Activated B cell treated with CpG ODN at 0.5 μM for 24 hours (primary cell): ENCODE results near the gene EVC. TPM values are rescaled to one million over a fixed set of nuclear protein-coding genes. Genes with fewer than 3 reads are reported as not detected.

Experiments
- ATAC-seq: fragments of 200-7000 bp; cut with Tn5 transposase; one replicate; pipeline ENCODE4 v1.10.0; 2021; ENCODE audit warnings: low read depth, mild to moderate bottlenecking, moderate library complexity
- CTCF ChIA-PET: fragments of 350-600 bp; sonication (Branson Sonifier 250); formaldehyde crosslinking; loops from one replicate; lab custom pipeline; 2021; ENCODE audit warnings: antibody characterized with exemption; lab: Charles Lee
- POLR2A ChIA-PET: fragments of 350-600 bp; sonication (Branson Sonifier 250); formaldehyde crosslinking; loops from one replicate; lab custom pipeline; 2021; ENCODE audit warnings: antibody characterized with exemption; lab: Charles Lee
- DNase-seq: peaks from one replicate; pipeline ENCODE4 v3.0.0; 2022
- H3K27ac Mint-ChIP-seq: one replicate; pipeline ENCODE4 v1.8.0; 2020; ENCODE audit warnings: mixed read lengths
- H3K27me3 Mint-ChIP-seq: one replicate; pipeline ENCODE4 v1.8.0; 2021; ENCODE audit warnings: mixed read lengths
- H3K36me3 Mint-ChIP-seq: one replicate; pipeline ENCODE4 v1.8.0; 2021; ENCODE audit warnings: low read depth, mixed read lengths
- H3K4me1 Mint-ChIP-seq: one replicate; pipeline ENCODE4 v1.8.0; 2021; ENCODE audit warnings: mixed read lengths
- H3K4me3 Mint-ChIP-seq: one replicate; pipeline ENCODE4 v1.8.0; 2020; ENCODE audit warnings: mild to moderate bottlenecking, mixed read lengths
- H3K9me3 Mint-ChIP-seq: one replicate; pipeline ENCODE4 v1.8.0; 2020; ENCODE audit warnings: mixed read lengths
- CTCF ChIP-seq: fragments of 200-600 bp; IDR thresholded peaks from one replicate; pipeline ENCODE4 v1.8.0; 2022; ENCODE audit warnings: antibody characterized with exemption, mild to moderate bottlenecking
- intact Hi-C: fragments of 100-400 bp; cut with micrococcal nuclease; formaldehyde crosslinking; loops from one replicate; pipeline ENCODE4 v1.15.1; 2024
- total RNA-seq: library from RNA; stranded (reverse); gene quantifications from 2 replicates; pipeline ENCODE4 v1.2.3, GENCODE V29; 2022

Gene EVC
- total RNA-seq, 1 donor from 2014 or later = 0.16 TPM

GRCh38 chr4:5759236-5760075 lies 48.5 kb downstream of the EVC start:
- CTCF ChIA-PET = no interaction called here
- TF ChIP-seq CTCF = no peak
- Mint-ChIP-seq H3K4me1 (no peaks in the 10 kb centered on the region), H3K27me3 (no peaks in the 10 kb centered on the region), H3K4me3 (no peak overlapping the region), H3K27ac (no peak overlapping the region), H3K9me3 (no peaks in the 10 kb centered on the region), H3K36me3 (no peaks in the 10 kb centered on the region)
- ATAC-seq (no peak), DNase-seq (no peak)
- POLR2A ChIA-PET = no interaction called here
- intact Hi-C loops = no loop called here

- ATAC-seq (no peak), DNase-seq (no peak)
- Mint-ChIP-seq H3K27me3 (no peaks in the 10 kb centered on the region), H3K27ac (no peak overlapping the region), H3K36me3 (no peaks in the 10 kb centered on the region), H3K4me3 (no peak overlapping the region), H3K4me1 (no peaks in the 10 kb centered on the region), H3K9me3 (no peaks in the 10 kb centered on the region)
- intact Hi-C loops = no loop called here
- CTCF ChIA-PET = no interaction called here
- POLR2A ChIA-PET = no interaction called here
- TF ChIP-seq CTCF = no peak
Measured at GRCh38 chr4:5760246-5760645, 49.2 kb downstream of the EVC start.

- POLR2A ChIA-PET = no interaction called here
- CTCF ChIA-PET = no interaction called here
- no peaks in the 10 kb centered on the region for H3K4me1 Mint-ChIP-seq
- no peaks in the 10 kb centered on the region for H3K9me3 Mint-ChIP-seq
- H3K27ac Mint-ChIP-seq = no peak overlapping the region
- intact Hi-C loops = no loop called here
- ATAC-seq (no peak), DNase-seq (no peak)
- no peak overlapping the region for H3K4me3 Mint-ChIP-seq
- no peaks in the 10 kb centered on the region for H3K27me3 Mint-ChIP-seq
- TF ChIP-seq CTCF = no peak
- no peaks in the 10 kb centered on the region for H3K36me3 Mint-ChIP-seq
Measured at GRCh38 chr4:5760936-5761480, 50.0 kb downstream of the EVC start.

GRCh38 chr4:5770051-5770450 lies 59.0 kb downstream of the EVC start:
- intact Hi-C loops = no loop called here
- no peak for DNase-seq
- no peak for ATAC-seq
- Mint-ChIP-seq H3K9me3 (peaks cover 3% of the 10 kb centered on the region), H3K4me1 (no peaks in the 10 kb centered on the region), H3K27ac (no peak overlapping the region), H3K27me3 (no peaks in the 10 kb centered on the region), H3K36me3 (no peaks in the 10 kb centered on the region), H3K4me3 (no peak overlapping the region)
- CTCF ChIA-PET = no interaction called here
- POLR2A ChIA-PET = no interaction called here
- no peak for TF ChIP-seq CTCF

- H3K27ac Mint-ChIP-seq = no peak overlapping the region
- no peaks in the 10 kb centered on the region for H3K4me1 Mint-ChIP-seq
- peaks cover 15% of the 10 kb centered on the region for H3K9me3 Mint-ChIP-seq
- H3K4me3 Mint-ChIP-seq = no peak overlapping the region
- DNase-seq (no peak), ATAC-seq (no peak)
- intact Hi-C loops = no loop called here
- H3K36me3 Mint-ChIP-seq = no peaks in the 10 kb centered on the region
- CTCF ChIA-PET = no interaction called here
- H3K27me3 Mint-ChIP-seq = no peaks in the 10 kb centered on the region
- no peak for TF ChIP-seq CTCF
- POLR2A ChIA-PET = no interaction called here
Measured at GRCh38 chr4:5772528-5773270, 61.7 kb downstream of the EVC start.
